Activated CD8-positive, alpha-beta T cell treated with anti-CD3 and anti-CD28 coated beads, Interleukin-2, amount 10 ng/mL, durations not matched to agents 7 days and 5 days (primary cell): ENCODE results near the gene HERC4. TPM values are rescaled to one million over a fixed set of nuclear protein-coding genes. Genes with fewer than 3 reads are reported as not detected.

ENCODE experiments used
- ATAC-seq: fragments of 150-1000 bp; cut with Tn5 transposase; one replicate; pipeline ENCODE4 v1.10.0; 2021; ENCODE audit warnings: moderate library complexity
- CTCF ChIA-PET: fragments of 350-600 bp; sonication (Branson Sonifier 250); formaldehyde crosslinking; loops from one replicate; lab custom pipeline; 2021; ENCODE audit warnings: antibody characterized with exemption; lab: Charles Lee
- POLR2A ChIA-PET: fragments of 350-600 bp; sonication (Branson Sonifier 250); formaldehyde crosslinking; loops from one replicate; lab custom pipeline; 2021; ENCODE audit warnings: antibody characterized with exemption; lab: Charles Lee
- DNase-seq: peaks from one replicate; pipeline ENCODE4 v3.0.0-alpha.2; 2020
- H3K27ac Mint-ChIP-seq: one replicate; pipeline ENCODE4 v1.8.0; 2021; ENCODE audit warnings: mild to moderate bottlenecking, mixed read lengths
- H3K27me3 Mint-ChIP-seq: one replicate; pipeline ENCODE4 v1.8.0; 2021; ENCODE audit warnings: low read depth, mixed read lengths
- H3K36me3 Mint-ChIP-seq: one replicate; pipeline ENCODE4 v1.8.0; 2021; ENCODE audit warnings: low read depth, mixed read lengths
- H3K4me1 Mint-ChIP-seq: one replicate; pipeline ENCODE4 v1.8.0; 2021; ENCODE audit warnings: low read depth, mixed read lengths
- H3K4me3 Mint-ChIP-seq: one replicate; pipeline ENCODE4 v1.8.0; 2021; ENCODE audit warnings: mild to moderate bottlenecking, mixed read lengths
- H3K9me3 Mint-ChIP-seq: one replicate; pipeline ENCODE4 v1.8.0; 2022; ENCODE audit warnings: mixed read lengths; ENCODE audit not compliant: insufficient read depth
- total RNA-seq, 2 experiments: library from RNA; stranded (reverse); gene quantifications; one replicate each; pipeline ENCODE4 v1.2.3, GENCODE V29; 2021

Gene HERC4
- total RNA-seq, 2 experiments from 2014 or later: 48.8 to 50.1 TPM

DNA sequence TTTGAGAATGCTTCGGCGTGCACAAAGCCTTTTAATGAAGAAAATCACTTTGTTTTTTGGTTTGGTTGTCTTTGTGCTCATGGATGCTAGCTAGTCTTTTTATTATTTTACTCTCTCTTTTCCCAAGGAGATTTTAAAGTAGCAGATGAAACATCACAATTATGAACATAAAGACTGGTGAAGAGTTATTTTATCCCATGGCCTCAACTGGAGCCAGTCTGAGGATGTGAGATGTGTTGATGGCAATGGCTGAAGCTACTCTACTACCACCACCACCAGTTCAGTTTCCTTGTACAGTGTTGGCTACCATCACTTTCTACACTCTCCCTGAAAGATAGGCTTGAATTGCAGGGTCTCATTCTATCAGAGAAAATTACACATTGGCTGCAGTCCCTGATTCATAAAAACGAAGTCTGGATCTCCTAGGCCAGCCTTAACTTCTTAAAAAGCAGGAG, 494 bp upstream of the HERC4 start:
- peaks cover 44% of the 10 kb centered on the region for H3K4me1 Mint-ChIP-seq
- ChIA-PET POLR2A (interaction anchor here (0.6 kb wide), 1 partner anchor 18 kb away, joined by 3 read pairs; no protein-coding TSS in a partner anchor), CTCF (no interaction called here)
- peaks cover 1% of the 10 kb centered on the region for H3K27me3 Mint-ChIP-seq
- ATAC-seq (no peak), DNase-seq (no peak)
- H3K36me3 Mint-ChIP-seq: peaks cover 29% of the 10 kb centered on the region
- H3K9me3 Mint-ChIP-seq: no peaks in the 10 kb centered on the region
- peak overlapping the region; percentile 96 for H3K4me3 Mint-ChIP-seq
- H3K27ac Mint-ChIP-seq: peak overlapping the region; percentile 84

DNA sequence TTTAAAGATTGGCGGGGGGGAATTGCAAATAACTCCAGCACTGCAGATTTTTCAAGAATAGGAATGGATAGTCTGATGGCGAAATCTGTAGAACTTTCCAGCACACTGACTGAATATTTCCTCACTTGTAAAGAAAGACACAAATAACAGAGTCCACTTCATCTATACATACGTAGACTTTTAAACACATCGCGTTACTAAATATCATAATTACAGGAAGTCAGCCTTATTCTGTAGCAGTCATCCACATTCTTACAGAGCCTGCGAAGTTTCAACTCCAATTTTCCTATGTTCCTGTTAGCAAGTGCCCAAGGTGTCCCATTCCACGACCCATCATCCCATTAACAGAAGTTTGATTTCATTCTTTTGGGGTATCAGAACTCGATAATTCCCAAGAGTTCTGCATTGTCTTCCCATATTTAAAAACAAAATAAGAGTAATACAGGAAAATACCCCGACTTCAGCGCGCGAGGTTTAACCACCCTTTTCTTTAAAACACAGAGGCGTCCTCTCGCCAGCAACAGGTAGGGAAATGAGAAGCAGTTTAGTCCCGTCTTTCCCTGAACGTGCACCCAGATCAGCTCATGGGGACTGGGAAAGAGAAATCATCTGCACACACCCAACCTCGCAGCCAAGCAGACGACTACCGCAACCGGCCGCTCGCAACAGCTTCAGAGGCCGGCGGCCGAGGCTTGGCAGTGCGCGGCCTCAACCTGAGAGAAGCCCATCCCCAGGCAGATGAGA, 880 bp downstream of the HERC4 start:
- peaks cover 51% of the 10 kb centered on the region for H3K4me1 Mint-ChIP-seq
- peaks cover 29% of the 10 kb centered on the region for H3K36me3 Mint-ChIP-seq
- H3K27ac Mint-ChIP-seq: peak overlapping the region; percentile 93
- ATAC-seq (no peak), DNase-seq (no peak)
- CTCF ChIA-PET: interaction anchor here (1.5 kb wide), 1 partner anchor 219 kb away, joined by 3 read pairs; no protein-coding TSS in a partner anchor
- no peaks in the 10 kb centered on the region for H3K9me3 Mint-ChIP-seq
- H3K4me3 Mint-ChIP-seq: peak overlapping the region; percentile 96
- POLR2A ChIA-PET: interaction anchor here (0.6 to 0.8 kb wide), 3 partner anchors 17 to 258 kb away, joined by 3 to 6 read pairs (median 3); partner anchors contain the start of gene HNRNPH3
- no peaks in the 10 kb centered on the region for H3K27me3 Mint-ChIP-seq

DNA sequence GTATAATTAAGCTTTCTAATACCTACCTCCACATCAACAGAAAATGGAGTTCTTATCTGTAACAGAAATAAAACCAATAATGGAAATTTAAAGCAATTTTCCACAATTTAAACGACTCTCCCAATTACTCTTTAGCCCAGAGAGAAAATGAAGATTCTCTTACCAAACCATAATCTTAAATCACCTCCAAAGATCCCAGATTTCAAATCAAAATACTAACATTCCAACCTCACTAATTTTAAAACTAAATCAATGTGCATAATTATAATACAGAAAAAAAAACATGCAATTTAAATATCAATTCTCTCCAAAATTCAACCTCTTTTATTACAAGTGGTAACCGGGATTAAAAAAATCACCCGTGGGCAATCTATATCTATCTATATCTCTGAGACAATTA, 1.5 kb downstream of the HERC4 start:
- peak overlapping the region; percentile 93 for H3K27ac Mint-ChIP-seq
- peak overlapping the region; percentile 96 for H3K4me3 Mint-ChIP-seq
- no peak for ATAC-seq
- no peaks in the 10 kb centered on the region for H3K27me3 Mint-ChIP-seq
- peaks cover 31% of the 10 kb centered on the region for H3K36me3 Mint-ChIP-seq
- DNase-seq: no peak
- H3K4me1 Mint-ChIP-seq: peaks cover 52% of the 10 kb centered on the region
- CTCF ChIA-PET: interaction anchor here (1.5 kb wide), 1 partner anchor 218 kb away, joined by 3 read pairs; no protein-coding TSS in a partner anchor
- POLR2A ChIA-PET: no interaction called here
- no peaks in the 10 kb centered on the region for H3K9me3 Mint-ChIP-seq

DNA sequence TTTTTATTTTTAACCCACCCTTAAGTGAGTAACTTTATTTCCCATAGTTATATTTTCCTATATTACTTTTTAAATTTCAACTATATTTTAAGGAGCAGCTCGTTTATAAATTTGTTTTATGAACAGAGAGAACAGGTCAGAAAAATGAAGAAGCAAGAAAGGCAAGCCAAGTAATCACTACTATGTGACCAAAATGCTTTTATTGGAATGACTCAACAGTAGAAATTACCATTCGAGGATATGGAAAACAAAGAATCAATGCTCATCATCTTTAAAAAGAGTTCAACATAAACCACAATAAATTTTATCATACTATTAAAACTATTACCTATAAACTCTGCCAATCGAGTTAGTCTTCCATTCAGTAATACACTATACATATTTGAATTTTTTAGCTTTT, 7.6 kb downstream of the HERC4 start:
- Mint-ChIP-seq H3K4me3 (no peak overlapping the region), H3K27me3 (no peaks in the 10 kb centered on the region), H3K36me3 (peaks cover 40% of the 10 kb centered on the region), H3K4me1 (peaks cover 26% of the 10 kb centered on the region), H3K27ac (no peak overlapping the region), H3K9me3 (no peaks in the 10 kb centered on the region)
- ATAC-seq (no peak), DNase-seq (no peak)
- CTCF ChIA-PET: interaction anchor here (1.0 to 1.6 kb wide), 2 partner anchors 14 to 212 kb away, joined by 3 to 4 read pairs; no protein-coding TSS in a partner anchor
- POLR2A ChIA-PET: no interaction called here

DNA sequence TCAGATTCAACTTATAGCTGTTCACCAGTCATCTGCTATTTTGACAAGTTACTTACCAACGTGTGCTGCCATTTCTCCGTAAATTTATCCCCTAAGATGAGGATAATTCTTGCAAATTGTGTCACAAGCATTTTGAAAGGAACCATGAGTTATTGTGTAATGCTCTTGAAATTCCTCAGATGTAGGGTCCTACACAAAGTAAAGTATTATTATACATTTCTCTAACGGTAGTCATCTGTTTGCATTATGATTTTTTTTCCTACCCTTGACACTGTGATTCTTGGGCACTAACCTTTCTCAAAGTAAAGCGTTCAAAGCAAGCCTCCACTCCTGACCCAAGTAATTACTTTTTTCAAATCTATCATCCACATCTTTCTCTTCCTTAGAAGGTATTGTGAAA, 8.1 kb downstream of the HERC4 start:
- Mint-ChIP-seq H3K4me3 (no peak overlapping the region), H3K4me1 (peaks cover 22% of the 10 kb centered on the region), H3K36me3 (peaks cover 41% of the 10 kb centered on the region), H3K27ac (no peak overlapping the region), H3K9me3 (no peaks in the 10 kb centered on the region), H3K27me3 (no peaks in the 10 kb centered on the region)
- ChIA-PET POLR2A (no interaction called here), CTCF (no interaction called here)
- ATAC-seq: no peak
- DNase-seq: no peak

DNA sequence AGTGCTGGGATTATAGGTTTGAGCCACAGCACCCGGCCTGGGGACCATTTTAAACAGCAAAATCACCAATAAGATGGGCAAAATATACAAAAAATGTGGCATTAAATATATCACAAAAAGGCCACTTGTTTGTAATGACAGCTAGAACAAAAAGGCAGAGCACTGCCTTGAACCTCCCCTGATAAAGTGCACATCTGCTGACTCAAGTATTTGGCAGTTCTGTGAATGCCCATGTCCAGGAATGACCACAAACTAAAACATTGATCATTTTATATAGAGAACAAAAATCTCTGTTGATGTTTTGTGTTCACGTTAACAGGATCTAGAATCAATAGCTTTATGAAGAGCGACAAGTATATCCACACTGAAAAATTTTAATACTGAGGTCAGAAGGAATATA, 21.5 kb downstream of the HERC4 start:
- no peak overlapping the region for H3K27ac Mint-ChIP-seq
- H3K4me3 Mint-ChIP-seq: no peak overlapping the region
- H3K27me3 Mint-ChIP-seq: no peaks in the 10 kb centered on the region
- H3K36me3 Mint-ChIP-seq: peaks cover 17% of the 10 kb centered on the region
- CTCF ChIA-PET: interaction anchor here (1.2 kb wide), 1 partner anchor 15 kb away, joined by 3 read pairs; no protein-coding TSS in a partner anchor
- POLR2A ChIA-PET: no interaction called here
- DNase-seq: no peak
- no peak for ATAC-seq
- H3K4me1 Mint-ChIP-seq: peaks cover 10% of the 10 kb centered on the region
- H3K9me3 Mint-ChIP-seq: no peaks in the 10 kb centered on the region

DNA sequence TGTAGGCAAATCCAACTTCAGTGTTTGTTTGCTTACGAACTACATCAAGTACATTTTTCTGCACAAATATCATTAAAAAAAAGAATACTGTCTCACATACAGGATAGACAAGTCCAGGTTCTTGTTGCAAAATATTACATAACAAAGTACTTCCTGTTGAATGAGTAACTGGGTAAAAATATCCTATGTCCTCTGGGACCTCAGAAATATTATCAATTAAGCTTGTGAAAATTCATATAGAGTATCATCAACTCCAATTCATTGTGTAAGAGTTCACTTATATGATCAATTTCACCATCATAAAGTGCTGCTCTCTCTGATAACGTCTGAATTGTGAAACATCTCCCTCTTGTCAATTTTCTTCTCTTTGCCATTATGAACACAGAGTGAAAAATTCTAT, 22.6 kb downstream of the HERC4 start:
- ATAC-seq (no peak), DNase-seq (no peak)
- H3K27ac Mint-ChIP-seq: no peak overlapping the region
- ChIA-PET POLR2A (no interaction called here), CTCF (interaction anchor here (1.0 to 1.2 kb wide), 2 partner anchors 16 to 264 kb away, joined by 3 read pairs; no protein-coding TSS in a partner anchor)
- H3K4me1 Mint-ChIP-seq: peaks cover 10% of the 10 kb centered on the region
- no peak overlapping the region for H3K4me3 Mint-ChIP-seq
- H3K36me3 Mint-ChIP-seq: peaks cover 14% of the 10 kb centered on the region
- H3K27me3 Mint-ChIP-seq: no peaks in the 10 kb centered on the region
- no peaks in the 10 kb centered on the region for H3K9me3 Mint-ChIP-seq

DNA sequence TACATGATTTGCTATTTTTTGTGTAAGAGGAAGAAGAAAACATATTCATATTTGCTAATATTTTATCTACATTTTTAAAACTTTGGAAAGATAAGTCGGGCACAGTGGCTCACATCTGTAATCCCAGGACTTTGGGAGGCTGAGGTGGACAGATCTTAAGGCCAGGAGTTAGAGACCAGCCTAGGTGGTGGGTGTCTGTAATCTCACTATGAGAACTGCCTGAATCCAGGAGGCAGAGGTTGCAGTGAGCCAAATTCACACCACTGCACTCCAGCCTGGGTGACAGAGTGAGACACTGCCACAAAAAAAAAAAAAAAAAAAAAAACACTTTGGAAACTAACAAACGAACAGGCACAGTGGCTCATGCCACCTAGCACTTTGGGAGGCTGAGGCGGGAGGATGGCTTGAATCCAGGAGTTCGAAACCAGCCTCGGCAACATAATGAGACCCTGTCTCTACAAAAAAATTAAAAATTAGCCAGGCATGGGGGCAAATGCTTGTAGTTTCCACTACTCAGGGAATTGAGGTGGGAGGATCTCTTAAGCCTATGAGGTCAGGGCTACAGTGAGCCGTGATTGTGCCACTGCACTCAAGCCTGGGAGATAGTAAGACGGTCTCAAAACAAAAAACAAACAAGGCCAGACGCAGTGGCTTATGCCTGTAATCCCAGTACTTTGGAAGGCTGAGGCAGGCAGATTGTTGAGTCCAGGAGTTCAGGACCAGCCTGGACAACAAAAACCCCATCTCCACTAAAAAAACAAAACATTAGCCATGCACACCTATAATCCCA, 25.6 kb downstream of the HERC4 start:
- H3K4me1 Mint-ChIP-seq: peaks cover 10% of the 10 kb centered on the region
- H3K4me3 Mint-ChIP-seq: no peak overlapping the region
- CTCF ChIA-PET: interaction anchor here (1.1 kb wide), 1 partner anchor 11 kb away, joined by 4 read pairs; no protein-coding TSS in a partner anchor
- no peaks in the 10 kb centered on the region for H3K9me3 Mint-ChIP-seq
- H3K36me3 Mint-ChIP-seq: peaks cover 20% of the 10 kb centered on the region
- ATAC-seq: no peak
- no peak overlapping the region for H3K27ac Mint-ChIP-seq
- DNase-seq: no peak
- POLR2A ChIA-PET: no interaction called here
- no peaks in the 10 kb centered on the region for H3K27me3 Mint-ChIP-seq

DNA sequence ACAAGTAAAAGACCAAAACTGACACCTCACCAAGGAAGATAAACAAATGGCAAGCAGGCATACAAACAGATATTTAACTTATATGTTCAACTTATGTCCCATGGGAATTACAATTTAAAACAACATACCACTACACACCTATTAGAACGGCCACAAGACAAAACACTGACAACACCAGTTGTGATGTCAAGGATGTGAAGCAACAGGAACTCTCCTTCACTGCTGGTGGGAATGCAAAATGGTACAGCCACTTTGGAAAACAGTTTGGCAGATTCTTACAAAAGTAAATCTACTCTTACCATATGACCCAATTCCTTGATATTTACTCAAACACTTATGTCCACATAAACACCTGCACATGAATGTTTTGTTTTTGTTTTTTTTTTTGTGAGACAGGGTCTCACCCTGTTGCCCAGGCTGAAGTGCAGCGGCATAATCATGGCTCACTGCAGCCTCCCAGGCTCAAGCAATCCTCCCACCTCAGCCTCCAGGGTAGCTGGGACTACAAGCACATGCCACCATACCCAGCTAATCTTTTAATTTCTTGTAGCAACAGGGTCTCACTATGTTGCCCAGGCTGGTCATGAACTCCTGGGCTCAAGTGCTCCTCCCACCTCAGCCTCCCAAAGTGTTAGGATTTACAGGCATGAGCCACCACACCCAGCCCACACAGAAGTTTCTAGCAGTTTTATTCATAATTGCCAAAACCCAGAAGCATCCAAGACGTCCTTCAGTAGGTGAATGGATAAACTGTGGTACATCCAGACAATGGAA, 27.3 kb downstream of the HERC4 start:
- H3K9me3 Mint-ChIP-seq: no peaks in the 10 kb centered on the region
- peaks cover 6% of the 10 kb centered on the region for H3K4me1 Mint-ChIP-seq
- no peak overlapping the region for H3K4me3 Mint-ChIP-seq
- CTCF ChIA-PET: interaction anchor here (1.0 kb wide), 1 partner anchor 13 kb away, joined by 3 read pairs; no protein-coding TSS in a partner anchor
- DNase-seq (no peak), ATAC-seq (no peak)
- POLR2A ChIA-PET: no interaction called here
- peaks cover 22% of the 10 kb centered on the region for H3K36me3 Mint-ChIP-seq
- H3K27ac Mint-ChIP-seq: no peak overlapping the region
- no peaks in the 10 kb centered on the region for H3K27me3 Mint-ChIP-seq

DNA sequence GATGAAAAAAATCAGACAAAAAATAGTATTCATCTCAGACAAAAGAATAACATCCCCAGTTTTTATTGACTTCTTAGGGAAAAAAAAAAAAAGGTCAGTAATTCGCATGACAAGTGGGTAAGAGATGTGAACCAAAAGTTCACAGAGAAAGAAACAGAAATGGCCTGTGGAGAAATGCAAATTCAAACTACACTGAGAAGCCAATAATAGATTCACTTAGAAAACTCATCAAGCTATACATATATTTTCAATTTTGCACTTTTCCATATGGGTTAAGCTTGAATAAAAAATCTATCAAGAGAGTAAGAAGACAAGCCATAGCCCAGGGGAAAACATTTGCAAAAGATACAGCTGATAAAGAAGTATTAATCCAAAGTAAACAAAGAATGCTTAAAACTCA, 28.0 kb downstream of the HERC4 start:
- Mint-ChIP-seq H3K9me3 (no peaks in the 10 kb centered on the region), H3K4me1 (peaks cover 2% of the 10 kb centered on the region), H3K4me3 (no peak overlapping the region), H3K36me3 (peaks cover 19% of the 10 kb centered on the region), H3K27ac (no peak overlapping the region), H3K27me3 (no peaks in the 10 kb centered on the region)
- ATAC-seq (no peak), DNase-seq (no peak)
- POLR2A ChIA-PET: no interaction called here
- CTCF ChIA-PET: interaction anchor here (0.8 kb wide), 1 partner anchor 60 kb away, joined by 3 read pairs; no protein-coding TSS in a partner anchor

DNA sequence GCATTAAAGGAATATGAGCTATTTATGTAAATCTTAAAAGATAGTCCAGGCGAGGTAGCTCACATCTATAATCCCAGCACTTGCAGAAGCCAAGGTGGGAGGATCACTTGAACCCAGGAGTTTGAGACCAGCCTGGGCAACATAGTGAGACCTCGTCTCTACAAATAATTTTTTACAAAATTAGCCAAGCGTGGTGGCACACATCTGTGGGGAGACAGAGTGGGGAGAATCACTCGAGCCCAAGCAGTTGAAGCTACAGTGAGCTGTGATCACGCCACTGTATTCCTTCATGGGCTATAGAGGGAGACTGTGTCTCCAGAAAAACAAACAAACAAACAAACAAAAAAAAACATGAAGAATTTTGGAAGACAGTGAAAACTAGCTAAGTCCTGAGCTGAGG, 28.4 kb downstream of the HERC4 start:
- Mint-ChIP-seq H3K9me3 (no peaks in the 10 kb centered on the region), H3K36me3 (peaks cover 16% of the 10 kb centered on the region), H3K4me1 (peaks cover 2% of the 10 kb centered on the region), H3K27me3 (no peaks in the 10 kb centered on the region), H3K27ac (no peak overlapping the region), H3K4me3 (no peak overlapping the region)
- ChIA-PET POLR2A (no interaction called here), CTCF (interaction anchor here (0.8 kb wide), 1 partner anchor 59 kb away, joined by 3 read pairs; no protein-coding TSS in a partner anchor)
- DNase-seq (no peak), ATAC-seq (no peak)
